GM19035 (cell line): ENCODE results near the gene BLNK.

Experiments
- ATAC-seq: cut with Tn5 transposase; IDR thresholded peaks from one replicate; pipeline ENCODE4 v1.9.1; 2021; ENCODE audit not compliant: unreplicated experiment

Gene BLNK

DNA sequence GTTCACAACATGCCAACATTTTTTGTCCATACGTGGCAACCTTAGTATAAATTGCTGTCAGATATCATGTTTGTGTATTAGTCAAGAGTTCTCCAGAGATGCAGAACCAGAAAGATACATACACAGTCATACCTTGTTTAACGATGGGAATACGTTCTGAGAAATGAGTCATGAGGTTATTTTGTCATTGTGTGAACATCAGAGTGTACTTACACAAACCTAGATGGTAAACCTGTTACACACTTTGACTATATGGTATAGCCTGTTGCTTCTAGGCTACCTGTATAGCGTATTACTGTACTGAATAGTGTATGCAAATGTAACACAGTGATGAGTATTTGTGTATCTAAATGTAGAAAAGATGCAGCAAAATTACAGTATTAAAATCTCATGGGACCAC, 118.9 kb downstream of the BLNK start:
- ATAC-seq, result no peak
